Epithelial cell of esophagus (primary cell): ENCODE results near the gene SAFB.

Experiments
- DNase-seq: peaks from one replicate; pipeline ENCODE4 v3.0.0; 2010; ENCODE audit warnings: low read depth
- H3K4me3 ChIP-seq: 2 replicates; pipeline ENCODE4 v1.5.1; 2011; ENCODE audit warnings: mild to moderate bottlenecking, low read length, control low read depth
- CTCF ChIP-seq: IDR thresholded peaks from 2 replicates; pipeline ENCODE4 v1.5.1; 2011; ENCODE audit warnings: low read depth, mild to moderate bottlenecking, low read length, control low read depth, inconsistent platforms; ENCODE audit not compliant: insufficient read depth; ENCODE audit errors: missing control alignments

Gene SAFB

GRCh38 chr19:5627395-5627904, 4.6 kb downstream of the SAFB start:
- no peak for DNase-seq
- no peak overlapping the region for H3K4me3 ChIP-seq
- no peak for TF ChIP-seq CTCF

GRCh38 chr19:5628461-5628860, 5.6 kb downstream of the SAFB start:
- TF ChIP-seq CTCF, result no peak
- H3K4me3 ChIP-seq, result no peak overlapping the region
- DNase-seq, result no peak

- no peak for DNase-seq
- no peak overlapping the region for H3K4me3 ChIP-seq
- no peak for TF ChIP-seq CTCF
Observed at GRCh38 chr19:5628919-5629481, 6.1 kb downstream of the SAFB start.

GRCh38 chr19:5631567-5632240, 8.8 kb downstream of the SAFB start:
- H3K4me3 ChIP-seq, result no peak overlapping the region
- no peak for TF ChIP-seq CTCF
- DNase-seq, result no peak

- no peak for DNase-seq
- TF ChIP-seq CTCF, result no peak
- H3K4me3 ChIP-seq, result no peak overlapping the region
Observed at GRCh38 chr19:5632241-5632612, 9.3 kb downstream of the SAFB start.

- DNase-seq, result no peak
- TF ChIP-seq CTCF, result no peak
- H3K4me3 ChIP-seq, result no peak overlapping the region
Observed at GRCh38 chr19:5632657-5633056, 9.8 kb downstream of the SAFB start.

GRCh38 chr19:5635427-5635826, 12.5 kb downstream of the SAFB start:
- no peak overlapping the region for H3K4me3 ChIP-seq
- DNase-seq, result no peak
- no peak for TF ChIP-seq CTCF
